SK-N-SH (cell line): ENCODE measurements around the gene LPIN2. TPM values are rescaled to one million over a fixed set of nuclear protein-coding genes. Genes with fewer than 3 reads are reported as not detected.

Source experiments
- CTCF ChIA-PET: fragments of 300-600, 350-600 bp; formaldehyde crosslinking; extraction: SDS; loops from one replicate; lab custom pipeline; 2021; lab: Yijun Ruan, JAX
- POLR2A ChIA-PET: fragments of 350-600 bp; sonication (Branson Sonifier 250); formaldehyde crosslinking; extraction: SDS; loops from one replicate; lab custom pipeline; 2020; ENCODE audit warnings: antibody characterized with exemption, inconsistent platforms; lab: Yijun Ruan, JAX
- DNase-seq: peaks from one replicate; pipeline ENCODE4 v3.0.0; 2012
- H2AFZ ChIP-seq: fragments of 200-600 bp; sonication (generic); 2 replicates; pipeline ENCODE4 v1.8.1; 2016; ENCODE audit warnings: antibody characterized with exemption, mild to moderate bottlenecking, low read depth
- H3F3A ChIP-seq: fragments of 200-600 bp; sonication (generic); replicated peaks from 2 replicates; pipeline ENCODE3; 2016; ENCODE audit warnings: antibody characterized with exemption, mild to moderate bottlenecking; ENCODE audit not compliant: insufficient read depth
- H3K27ac ChIP-seq, 2 experiments: fragments of 200-500 bp in 1 of 2; fragments of 200-600 bp in 1 of 2; sonication (Bioruptor generic) in 1 of 2; sonication (generic), shearing (Covaris generic) in 1 of 2; 2 replicates each; pipeline versions ENCODE4 v1.5.1 to v1.6.1; 2014 to 2016; ENCODE audit warnings: low read depth in 2 of 2, inconsistent platforms in 1 of 2, low read length in 1 of 2, mild to moderate bottlenecking in 1 of 2, mixed read lengths in 1 of 2
- H3K27me3 ChIP-seq: fragments of 200-600 bp; sonication (generic), shearing (Covaris generic); 2 replicates; pipeline ENCODE4 v1.6.1; 2016; ENCODE audit warnings: mixed run types; ENCODE audit not compliant: insufficient read depth
- H3K36me3 ChIP-seq, 2 experiments: fragments of 200-500 bp in 1 of 2; fragments of 200-600 bp in 1 of 2; sonication (Bioruptor generic) in 1 of 2; sonication (generic) in 1 of 2; replicated peaks in 1 of 2; 2 replicates each; pipeline versions ENCODE3 to v1.5.1; 2014 to 2016; ENCODE audit warnings: low read length in 1 of 2, mild to moderate bottlenecking in 1 of 2; ENCODE audit not compliant: insufficient read depth in 2 of 2, control insufficient read depth in 1 of 2
- H3K4me1 ChIP-seq, 2 experiments: fragments of 200-500 bp in 1 of 2; fragments of 200-600 bp in 1 of 2; sonication (Bioruptor generic) in 1 of 2; sonication (generic), shearing (Covaris generic) in 1 of 2; 2 replicates each; pipeline versions ENCODE4 v1.5.1 to v1.6.1; 2014 to 2016; ENCODE audit warnings: low read depth in 1 of 2, low read length in 1 of 2, mixed run types in 1 of 2; ENCODE audit not compliant: insufficient read depth in 2 of 2, control insufficient read depth in 1 of 2
- H3K4me2 ChIP-seq: fragments of 200-600 bp; sonication (generic), shearing (Covaris generic); 2 replicates; pipeline ENCODE4 v1.6.1; 2017; ENCODE audit warnings: mixed run types
- H3K4me3 ChIP-seq, 2 experiments: fragments of 200-500 bp in 1 of 2; fragments of 200-600 bp in 1 of 2; sonication (Bioruptor generic) in 1 of 2; sonication (generic), shearing (Covaris generic) in 1 of 2; 2 replicates each; pipeline versions ENCODE4 v1.5.1 to v1.8.1; 2014 to 2016; ENCODE audit warnings: low read depth in 2 of 2, inconsistent platforms in 1 of 2, low read length in 1 of 2, mild to moderate bottlenecking in 1 of 2, mixed read lengths in 1 of 2, moderate library complexity in 1 of 2
- H3K79me2 ChIP-seq: fragments of 200-600 bp; sonication (generic); 2 replicates; pipeline ENCODE4 v1.8.1; 2017; ENCODE audit warnings: mild to moderate bottlenecking; ENCODE audit not compliant: insufficient read depth
- H3K9ac ChIP-seq: fragments of 200-600 bp; sonication (generic); 2 replicates; pipeline ENCODE4 v1.6.1; 2017; ENCODE audit warnings: mixed run types
- H3K9me2 ChIP-seq: fragments of 200-600 bp; sonication (generic); 2 replicates; pipeline ENCODE4 v1.6.1; 2017; ENCODE audit warnings: mixed run types
- H3K9me3 ChIP-seq: fragments of 200-600 bp; sonication (generic); 2 replicates; pipeline ENCODE4 v1.6.1; 2017; ENCODE audit warnings: mixed run types, mild to moderate bottlenecking, moderate library complexity
- H4K20me1 ChIP-seq: fragments of 200-600 bp; sonication (generic); 2 replicates; pipeline ENCODE4 v1.6.1; 2017; ENCODE audit warnings: mild to moderate bottlenecking, mixed run types; ENCODE audit not compliant: insufficient read depth
- CHD2 ChIP-seq: fragments of 150-350 bp; IDR thresholded peaks from 2 replicates; pipeline ENCODE4 v1.6.1; 2018; ENCODE audit warnings: low read length; ENCODE audit not compliant: partially characterized antibody
- ELF1 ChIP-seq: IDR thresholded peaks from 2 replicates; pipeline ENCODE4 v1.4.0; 2012
- EZH2phosphoT487 ChIP-seq: fragments of 200-600 bp; sonication (generic); IDR thresholded peaks from 2 replicates; pipeline ENCODE4 v1.6.1; 2017; ENCODE audit warnings: low read depth, mixed run types, mild to moderate bottlenecking, antibody characterized with exemption, moderate library complexity, borderline replicate concordance
- GATA2 ChIP-seq: sonication (generic); formaldehyde crosslinking; IDR thresholded peaks from 2 replicates; pipeline ENCODE4 v1.5.0; 2020; ENCODE audit warnings: mild to moderate bottlenecking, missing genetic modification reagents
- JUND ChIP-seq: IDR thresholded peaks from 2 replicates; pipeline ENCODE4 v1.4.0; 2012
- NRF1 ChIP-seq: IDR thresholded peaks from 2 replicates; pipeline ENCODE4 v1.6.1; 2012; ENCODE audit warnings: low read depth, mild to moderate bottlenecking, low read length
- POLR2AphosphoS5 ChIP-seq: IDR thresholded peaks from 2 replicates; pipeline ENCODE4 v1.6.1; 2012; ENCODE audit warnings: low read depth, low read length
- RCOR1 ChIP-seq: fragments of 150-350 bp; IDR thresholded peaks from 2 replicates; pipeline ENCODE4 v1.6.1; 2017; ENCODE audit warnings: antibody characterized with exemption, low read length
- TAF1 ChIP-seq: IDR thresholded peaks from 2 replicates; pipeline ENCODE4 v1.6.1; 2012; ENCODE audit warnings: low read depth, mild to moderate bottlenecking, low read length, moderate library complexity, borderline replicate concordance
- TEAD4 ChIP-seq: IDR thresholded peaks from 2 replicates; pipeline ENCODE4 v1.4.0; 2012; ENCODE audit warnings: mild to moderate bottlenecking, borderline replicate concordance; ENCODE audit not compliant: insufficient read depth
- USF1 ChIP-seq: IDR thresholded peaks from 2 replicates; pipeline ENCODE4 v1.4.0; 2012; ENCODE audit warnings: low read depth, borderline replicate concordance
- ZBTB33 ChIP-seq: IDR thresholded peaks from 2 replicates; pipeline ENCODE4 v1.4.0; 2012; ENCODE audit warnings: low read depth, borderline replicate concordance
- WGBS: methylation state at CpG from one replicate; pipeline ENCODE4 v1.1.6; 2017; ENCODE audit warnings: low lambda C conversion rate; 5-methylcytosine and 5-hydroxymethylcytosine counted together
- polyA plus RNA-seq, 3 experiments: library from polyadenylated mRNA; depleted of rRNA; stranded (reverse); fragments of >200 nt; gene quantifications; 2 replicates each; pipeline ENCODE4 v1.2.3, GENCODE V29; 2012

Gene LPIN2
- polyA plus RNA-seq, 1 of the 3 experiments (the other 2 are of a cell fraction): 19.3 TPM

- no peak for DNase-seq
- Histone ChIP-seq H3K9ac (no peak overlapping the region), H2AFZ (no peak overlapping the region), H3K9me3 (no peaks in the 10 kb centered on the region), H3K4me1 (no peaks in the 10 kb centered on the region), H4K20me1 (no peaks in the 10 kb centered on the region)
- POLR2A ChIA-PET: no interaction called here
- 79% methylated on average over 4 of the region's 4 CpGs for WGBS
- TF ChIP-seq USF1: no peak
- TF ChIP-seq, all 33 proteins: peak for 0
- Histone ChIP-seq H3K79me2 (no peaks in the 10 kb centered on the region), H3K9me2 (no peaks in the 10 kb centered on the region), H3K27ac (no peak overlapping the region), H3K36me3 (no peaks in the 10 kb centered on the region), H3F3A (no peaks in the 10 kb centered on the region), H3K27me3 (no peaks in the 10 kb centered on the region), H3K4me2 (no peak overlapping the region), H3K4me3 (no peak overlapping the region)
- CTCF ChIA-PET: interaction anchor here (1.2 to 1.3 kb wide), 2 partner anchors 103 to 190 kb away, joined by 3 to 5 read pairs; no protein-coding TSS in a partner anchor
Observed at GRCh38 chr18:3055816-3056215, 42.9 kb upstream of the LPIN2 start.

- H3F3A ChIP-seq: no peaks in the 10 kb centered on the region
- no peaks in the 10 kb centered on the region for H3K36me3 ChIP-seq
- no peak overlapping the region for H3K4me2 ChIP-seq
- H3K9me2 ChIP-seq: no peaks in the 10 kb centered on the region
- no peaks in the 10 kb centered on the region for H4K20me1 ChIP-seq
- no peak overlapping the region for H3K4me3 ChIP-seq
- DNase-seq: no peak
- WGBS: 80% methylated on average over 4 of the region's 4 CpGs
- CTCF ChIA-PET: interaction anchor here (1.2 to 1.3 kb wide), 2 partner anchors 103 to 191 kb away, joined by 3 to 5 read pairs; no protein-coding TSS in a partner anchor
- no peaks in the 10 kb centered on the region for H3K9me3 ChIP-seq
- TF ChIP-seq EZH2phosphoT487: no peak
- no peak for TF ChIP-seq RCOR1
- TF ChIP-seq JUND: no peak
- no peak for TF ChIP-seq CHD2
- TF ChIP-seq ZBTB33: no peak
- no peak for TF ChIP-seq ELF1
- TF ChIP-seq GATA2 (CRISPR knock-in tag): no peak
- no peak for TF ChIP-seq NRF1
- no peak for TF ChIP-seq POLR2AphosphoS5
- TF ChIP-seq TAF1: no peak
- no peak for TF ChIP-seq TEAD4
- H3K79me2 ChIP-seq: no peaks in the 10 kb centered on the region
- H3K27me3 ChIP-seq: no peaks in the 10 kb centered on the region
- H3K4me1 ChIP-seq: no peaks in the 10 kb centered on the region
- H2AFZ ChIP-seq: no peak overlapping the region
- H3K9ac ChIP-seq: no peak overlapping the region
- POLR2A ChIA-PET: no interaction called here
- no peak overlapping the region for H3K27ac ChIP-seq
Observed at GRCh38 chr18:3055186-3055728, 42.3 kb upstream of the LPIN2 start.
